ENCODE data around the gene TUT1.
"Not testable (repeated sequence)": the region's sequence is repeated elsewhere in the genome, so short reads cannot be mapped to it uniquely, and the experiment has no call there.

Gene TUT1

GRCh38 chr11:62592989-62593421 is 1.7 kb upstream of the TUT1 start:
- H3K9ac ChIP-seq (ENCODE audit: low read length) = no peak overlapping the region
- no peak overlapping the region for H3K27ac ChIP-seq (ENCODE audit: low read depth, low read length)
- H3K4me3 ChIP-seq (ENCODE audit: low read depth, low read length) = no peak overlapping the region

GRCh38 chr11:62592146-62592815 is 958 bp upstream of the TUT1 start:
- Histone ChIP-seq H3K4me1 (ENCODE audit: control insufficient read depth, insufficient read depth, low read length) (peaks cover 7% of the 10 kb centered on the region), H3K9ac (ENCODE audit: low read length) (peak overlapping the region; percentile 81), H3K4me3 (ENCODE audit: low read depth, low read length) (peak overlapping the region; percentile 63), H3K36me3 (ENCODE audit: control insufficient read depth, insufficient read depth, low read length) (peaks cover 53% of the 10 kb centered on the region), H3K27ac (ENCODE audit: low read depth, low read length) (peak overlapping the region; percentile 71; the same call in 1 of the 2 replicates), H3K27me3 (ENCODE audit: control insufficient read depth, insufficient read depth, low read length) (no peaks in the 10 kb centered on the region), H3K9me3 (ENCODE audit: control insufficient read depth, insufficient read depth, low read depth, low read length) (no peaks in the 10 kb centered on the region)

More at GRCh38 chr11:62592989-62593421, 1.7 kb upstream of the TUT1 start:
- peaks cover 53% of the 10 kb centered on the region for H3K36me3 ChIP-seq (ENCODE audit: control insufficient read depth, insufficient read depth, low read length)
- H3K27me3 ChIP-seq (ENCODE audit: control insufficient read depth, insufficient read depth, low read length) = no peaks in the 10 kb centered on the region
- H3K9me3 ChIP-seq (ENCODE audit: control insufficient read depth, insufficient read depth, low read depth, low read length) = no peaks in the 10 kb centered on the region
- peaks cover 7% of the 10 kb centered on the region for H3K4me1 ChIP-seq (ENCODE audit: control insufficient read depth, insufficient read depth, low read length)

- no peak overlapping the region for H3K27ac ChIP-seq (ENCODE audit: low read depth, low read length)
- no peaks in the 10 kb centered on the region for H3K9me3 ChIP-seq (ENCODE audit: control insufficient read depth, insufficient read depth, low read depth, low read length)
- no peaks in the 10 kb centered on the region for H3K27me3 ChIP-seq (ENCODE audit: control insufficient read depth, insufficient read depth, low read length)
- H3K4me3 ChIP-seq (ENCODE audit: low read depth, low read length) = no peak overlapping the region
- no peak overlapping the region for H3K9ac ChIP-seq (ENCODE audit: low read length)
- peaks cover 38% of the 10 kb centered on the region for H3K36me3 ChIP-seq (ENCODE audit: control insufficient read depth, insufficient read depth, low read length)
- H3K4me1 ChIP-seq (ENCODE audit: control insufficient read depth, insufficient read depth, low read length) = peaks cover 7% of the 10 kb centered on the region
Observed at GRCh38 chr11:62588966-62589637, 2.2 kb downstream of the TUT1 start.

- H3K27me3 ChIP-seq (ENCODE audit: control insufficient read depth, insufficient read depth, low read length); H3K27ac ChIP-seq (ENCODE audit: low read depth, low read length); H3K4me3 ChIP-seq (ENCODE audit: low read depth, low read length); H3K9ac ChIP-seq (ENCODE audit: low read length); H3K4me1 ChIP-seq (ENCODE audit: control insufficient read depth, insufficient read depth, low read length); H3K9me3 ChIP-seq (ENCODE audit: control insufficient read depth, insufficient read depth, low read depth, low read length): not testable (repeated sequence)
- H3K36me3 ChIP-seq (ENCODE audit: control insufficient read depth, insufficient read depth, low read length) = peaks cover 54% of the 10 kb centered on the region
Observed at GRCh38 chr11:62585356-62585755, 6.0 kb downstream of the TUT1 start.

- H3K36me3 ChIP-seq (ENCODE audit: control insufficient read depth, insufficient read depth, low read length) = peaks cover 62% of the 10 kb centered on the region
- H3K4me1 ChIP-seq (ENCODE audit: control insufficient read depth, insufficient read depth, low read length); H3K9ac ChIP-seq (ENCODE audit: low read length): not testable (repeated sequence)
Observed at GRCh38 chr11:62581735-62582134, 9.6 kb downstream of the TUT1 start.

GRCh38 chr11:62580959-62581715 is 10.2 kb downstream of the TUT1 start:
- H3K9ac ChIP-seq (ENCODE audit: low read length) = no peak overlapping the region
- H3K9me3 ChIP-seq (ENCODE audit: control insufficient read depth, insufficient read depth, low read depth, low read length) = no peaks in the 10 kb centered on the region
- H3K27me3 ChIP-seq (ENCODE audit: control insufficient read depth, insufficient read depth, low read length) = no peaks in the 10 kb centered on the region
- no peak overlapping the region for H3K27ac ChIP-seq (ENCODE audit: low read depth, low read length)
- no peaks in the 10 kb centered on the region for H3K4me1 ChIP-seq (ENCODE audit: control insufficient read depth, insufficient read depth, low read length)
- no peak overlapping the region for H3K4me3 ChIP-seq (ENCODE audit: low read depth, low read length)
- H3K36me3 ChIP-seq (ENCODE audit: control insufficient read depth, insufficient read depth, low read length) = peaks cover 65% of the 10 kb centered on the region

More at GRCh38 chr11:62581735-62582134, 9.6 kb downstream of the TUT1 start:
- H3K27ac ChIP-seq (ENCODE audit: low read depth, low read length); H3K9me3 ChIP-seq (ENCODE audit: control insufficient read depth, insufficient read depth, low read depth, low read length); H3K27me3 ChIP-seq (ENCODE audit: control insufficient read depth, insufficient read depth, low read length); H3K4me3 ChIP-seq (ENCODE audit: low read depth, low read length): not testable (repeated sequence)

- H3K4me1 ChIP-seq (ENCODE audit: control insufficient read depth, insufficient read depth, low read length) = peaks cover 10% of the 10 kb centered on the region
Observed at GRCh38 chr11:62579252-62579651, 12.1 kb downstream of the TUT1 start.

GRCh38 chr11:62578541-62578940 is 12.8 kb downstream of the TUT1 start:
- H3K9ac ChIP-seq (ENCODE audit: low read length) = no peak overlapping the region
- peaks cover 59% of the 10 kb centered on the region for H3K36me3 ChIP-seq (ENCODE audit: control insufficient read depth, insufficient read depth, low read length)
- H3K4me3 ChIP-seq (ENCODE audit: low read depth, low read length) = no peak overlapping the region
- peaks cover 10% of the 10 kb centered on the region for H3K4me1 ChIP-seq (ENCODE audit: control insufficient read depth, insufficient read depth, low read length)
- H3K27ac ChIP-seq (ENCODE audit: low read depth, low read length) = no peak overlapping the region
- no peaks in the 10 kb centered on the region for H3K27me3 ChIP-seq (ENCODE audit: control insufficient read depth, insufficient read depth, low read length)
- H3K9me3 ChIP-seq (ENCODE audit: control insufficient read depth, insufficient read depth, low read depth, low read length) = no peaks in the 10 kb centered on the region

More at GRCh38 chr11:62579252-62579651, 12.1 kb downstream of the TUT1 start:
- Histone ChIP-seq H3K9ac (ENCODE audit: low read length) (no peak overlapping the region), H3K27me3 (ENCODE audit: control insufficient read depth, insufficient read depth, low read length) (no peaks in the 10 kb centered on the region), H3K36me3 (ENCODE audit: control insufficient read depth, insufficient read depth, low read length) (peaks cover 64% of the 10 kb centered on the region), H3K4me3 (ENCODE audit: low read depth, low read length) (no peak overlapping the region), H3K9me3 (ENCODE audit: control insufficient read depth, insufficient read depth, low read depth, low read length) (no peaks in the 10 kb centered on the region), H3K27ac (ENCODE audit: low read depth, low read length) (no peak overlapping the region)

GRCh38 chr11:62577046-62577714 is 14.1 kb downstream of the TUT1 start:
- H3K9ac ChIP-seq (ENCODE audit: low read length) = no peak overlapping the region
- no peak overlapping the region for H3K27ac ChIP-seq (ENCODE audit: low read depth, low read length)
- H3K4me3 ChIP-seq (ENCODE audit: low read depth, low read length) = no peak overlapping the region
- H3K27me3 ChIP-seq (ENCODE audit: control insufficient read depth, insufficient read depth, low read length) = no peaks in the 10 kb centered on the region
- no peaks in the 10 kb centered on the region for H3K9me3 ChIP-seq (ENCODE audit: control insufficient read depth, insufficient read depth, low read depth, low read length)
- peaks cover 14% of the 10 kb centered on the region for H3K4me1 ChIP-seq (ENCODE audit: control insufficient read depth, insufficient read depth, low read length)
- H3K36me3 ChIP-seq (ENCODE audit: control insufficient read depth, insufficient read depth, low read length) = peaks cover 61% of the 10 kb centered on the region

GRCh38 chr11:62575837-62576236 is 15.5 kb downstream of the TUT1 start:
- Histone ChIP-seq H3K9ac (ENCODE audit: low read length) (no peak overlapping the region), H3K36me3 (ENCODE audit: control insufficient read depth, insufficient read depth, low read length) (peaks cover 65% of the 10 kb centered on the region), H3K27me3 (ENCODE audit: control insufficient read depth, insufficient read depth, low read length) (no peaks in the 10 kb centered on the region), H3K4me3 (ENCODE audit: low read depth, low read length) (no peak overlapping the region), H3K9me3 (ENCODE audit: control insufficient read depth, insufficient read depth, low read depth, low read length) (no peaks in the 10 kb centered on the region), H3K27ac (ENCODE audit: low read depth, low read length) (no peak overlapping the region), H3K4me1 (ENCODE audit: control insufficient read depth, insufficient read depth, low read length) (peaks cover 18% of the 10 kb centered on the region)
